CD4-positive, alpha-beta T cell treated with Interleukin-12 subunit alpha and Interleukin-12 subunit beta, for 1 hour (primary cell): Measurements from ENCODE around the gene TMEM106A.
"Not testable (repeated sequence)": the region's sequence is repeated elsewhere in the genome, so short reads cannot be mapped to it uniquely, and the experiment has no call there.

Experiments used
- DNase-seq: peaks from one replicate; pipeline ENCODE4 v3.0.0-alpha.2; 2020

TMEM106A gene

DNA sequence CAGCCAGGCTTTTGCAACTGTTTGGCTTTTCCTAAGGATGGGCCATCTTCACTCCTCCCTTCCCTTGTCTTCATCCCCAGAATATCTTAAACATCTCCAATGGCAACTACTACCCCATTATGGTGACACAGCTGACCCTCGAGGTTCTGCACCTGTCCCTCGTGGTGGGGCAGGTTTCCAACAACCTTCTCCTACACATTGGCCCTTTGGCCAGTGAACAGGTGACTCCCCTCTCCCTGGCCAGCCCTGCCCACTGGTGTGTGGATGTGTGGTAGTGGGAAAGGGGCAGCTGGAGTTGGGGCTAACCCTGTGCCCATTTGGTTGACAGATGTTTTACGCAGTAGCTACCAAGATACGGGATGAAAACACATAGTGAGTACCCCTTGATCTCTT is 4.7 kb downstream of the TMEM106A start:
- no peak for DNase-seq

DNA sequence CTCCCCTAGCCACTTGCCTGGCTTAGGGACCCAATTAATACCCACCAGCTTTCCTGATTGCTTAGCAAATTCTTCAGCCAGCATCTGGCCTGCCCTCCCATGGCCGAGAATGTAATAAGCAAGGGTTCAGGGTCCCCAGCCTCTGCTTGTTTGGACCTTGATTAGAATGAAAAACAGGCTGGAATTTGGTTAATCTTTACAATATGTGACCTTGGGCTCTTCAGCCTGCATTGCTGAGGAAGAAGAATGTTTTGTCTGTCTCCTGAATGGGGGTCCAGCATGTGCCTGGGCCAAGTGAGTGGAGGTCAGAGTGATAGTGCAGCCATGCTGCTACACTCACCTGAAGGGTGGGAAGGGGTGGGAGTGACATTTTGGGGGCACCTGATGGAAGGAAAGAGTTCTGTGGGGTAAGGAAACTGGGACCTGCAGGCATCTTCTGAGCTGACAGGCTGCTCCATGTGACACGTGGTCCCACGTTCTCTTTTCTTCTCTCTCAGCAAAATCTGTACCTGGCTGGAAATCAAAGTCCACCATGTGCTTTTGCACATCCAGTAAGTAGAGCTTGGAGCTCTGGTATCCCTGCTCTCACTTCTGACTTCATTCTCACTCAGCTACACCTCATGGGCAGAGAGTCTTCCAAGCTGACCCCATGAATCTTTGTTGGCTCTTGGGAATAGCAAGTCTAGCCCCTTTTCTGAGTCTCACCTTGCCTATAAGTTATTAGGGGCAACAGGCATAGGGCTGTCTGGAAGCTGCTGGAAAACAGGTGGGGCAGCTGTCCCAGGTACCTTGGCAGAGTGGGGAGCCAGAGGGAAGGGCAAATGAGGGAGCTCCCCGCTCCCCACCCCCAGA is 5.3 kb downstream of the TMEM106A start:
- DNase-seq, result no peak

DNA sequence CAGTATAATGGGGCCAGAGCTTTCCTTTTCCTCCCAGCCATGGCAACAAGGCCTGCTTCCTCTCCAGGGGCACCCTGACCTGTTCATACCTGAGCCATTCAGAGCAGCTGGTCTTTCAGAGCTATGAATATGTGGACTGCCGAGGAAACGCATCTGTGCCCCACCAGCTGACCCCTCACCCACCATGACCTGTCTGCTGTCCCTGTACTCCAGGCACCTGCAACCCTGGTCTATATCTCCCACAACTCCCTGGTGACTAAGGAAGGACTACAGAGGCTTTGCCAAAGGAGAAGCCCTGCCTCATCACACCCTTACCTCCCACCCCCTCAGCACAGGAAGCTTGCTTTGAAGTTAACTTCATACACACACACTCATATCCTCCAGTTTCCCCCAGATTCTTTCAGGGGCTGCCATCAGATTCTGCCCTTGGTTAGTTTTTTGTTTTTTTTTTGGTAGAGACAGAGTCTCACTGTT is 6.0 kb downstream of the TMEM106A start:
- DNase-seq, result no peak

DNA sequence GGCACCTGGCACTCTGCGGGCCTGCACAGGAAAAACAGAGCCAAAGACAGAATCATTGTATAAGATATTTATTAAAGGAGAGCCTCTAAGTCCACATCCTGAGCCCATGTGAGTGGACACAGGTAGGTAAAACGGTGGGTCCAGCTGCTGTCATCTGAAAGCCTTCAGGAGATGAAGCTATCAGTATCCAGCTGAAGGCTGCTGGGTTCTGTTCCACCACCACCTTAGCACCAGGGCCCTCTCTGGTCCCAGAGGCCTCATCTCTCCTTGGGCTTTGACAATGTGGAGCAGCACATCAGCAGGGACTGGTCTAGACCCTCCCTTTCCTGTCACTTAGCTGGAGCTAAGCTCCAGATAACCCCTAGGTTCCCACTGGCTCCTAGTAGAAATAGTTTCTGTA is 7.3 kb downstream of the TMEM106A start:
- no peak for DNase-seq

DNA sequence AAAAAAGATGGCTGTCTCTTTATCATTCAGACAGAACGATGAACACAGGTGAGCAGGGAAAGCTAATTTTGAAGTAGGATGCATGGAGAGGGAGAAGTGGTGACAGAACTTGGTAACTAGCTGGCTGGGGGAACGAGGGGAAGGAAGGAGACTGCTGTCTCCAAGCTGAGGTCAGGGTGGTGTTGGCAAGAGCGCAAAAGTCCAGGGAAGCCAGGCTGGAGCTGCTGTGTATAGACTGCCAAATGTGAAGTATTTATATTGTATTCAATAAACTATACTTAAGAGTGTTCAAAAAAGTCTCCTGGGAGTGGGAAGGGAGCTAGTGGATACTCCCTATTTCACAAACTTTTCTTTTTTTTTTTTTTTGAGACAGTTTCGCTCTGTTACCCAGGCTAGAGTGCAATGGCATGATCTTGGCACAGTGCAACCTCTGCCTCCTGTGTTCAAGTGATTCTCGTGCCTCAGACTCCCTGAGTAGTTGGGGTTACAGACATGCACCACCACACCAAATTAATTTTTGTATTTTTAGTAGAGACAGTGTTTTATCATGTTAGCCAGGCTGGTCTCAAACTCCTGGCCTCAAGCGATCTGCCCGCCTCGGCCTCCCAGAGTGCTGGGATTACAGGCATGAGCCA is 8.2 kb downstream of the TMEM106A start:
- no peak for DNase-seq

DNA sequence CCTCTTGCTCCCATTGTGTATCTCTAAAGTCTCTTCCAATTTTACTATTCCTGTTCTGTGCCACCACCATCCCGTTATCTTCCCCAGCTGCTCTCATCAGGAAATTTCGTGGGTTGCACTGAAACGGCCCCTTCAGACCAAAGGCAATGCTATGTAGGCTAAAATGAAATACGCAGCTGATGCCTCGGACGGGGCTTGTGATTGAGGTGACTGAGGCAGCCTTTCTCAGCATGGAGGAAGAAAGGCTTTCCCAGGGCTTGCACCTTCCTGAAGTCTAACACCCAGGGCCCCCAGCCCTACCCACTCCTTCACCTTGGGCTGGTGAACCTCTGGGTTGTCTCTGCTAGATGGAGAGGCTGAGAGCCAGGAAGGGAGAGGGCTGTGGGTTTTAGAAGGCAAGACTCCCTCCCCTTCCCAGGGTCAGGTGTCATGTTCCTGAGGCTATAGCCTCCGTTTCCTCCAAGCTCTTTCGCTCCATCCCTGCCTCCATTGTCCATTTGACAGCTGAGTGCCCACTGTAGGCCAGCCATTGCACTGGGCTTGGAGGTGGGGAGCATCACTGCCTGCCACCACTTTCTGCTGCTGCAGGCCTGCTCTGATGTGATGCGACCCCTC is 8.9 kb downstream of the TMEM106A start:
- DNase-seq, result no peak

DNA sequence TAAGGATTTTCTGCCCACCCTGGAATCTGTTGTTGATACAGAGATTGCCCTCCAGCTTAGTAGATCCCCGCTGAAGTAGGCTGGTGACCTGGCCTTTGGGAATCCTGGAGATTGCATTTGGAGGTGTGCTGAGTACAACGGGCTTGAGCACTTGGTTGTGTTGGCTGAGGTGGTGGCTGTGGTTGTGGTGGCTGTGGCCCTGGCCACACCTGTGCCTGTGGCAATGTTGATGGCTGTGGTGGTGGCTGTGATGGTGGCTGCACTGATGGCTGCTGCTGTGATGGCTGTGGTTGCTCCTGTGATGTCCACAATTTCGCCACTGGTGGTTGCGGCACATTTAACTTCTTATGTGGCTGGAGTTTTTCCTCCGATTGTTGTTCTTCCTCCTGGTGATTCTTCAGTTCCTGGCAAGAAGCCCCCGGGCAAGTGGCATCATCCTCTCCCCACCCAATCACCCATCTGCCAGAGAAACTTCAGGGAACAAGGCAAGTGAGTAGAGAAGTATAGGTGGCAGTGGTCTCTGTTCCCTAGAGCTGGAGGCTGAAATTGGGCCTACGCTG is 12.6 kb downstream of the TMEM106A start:
- no peak for DNase-seq

DNA sequence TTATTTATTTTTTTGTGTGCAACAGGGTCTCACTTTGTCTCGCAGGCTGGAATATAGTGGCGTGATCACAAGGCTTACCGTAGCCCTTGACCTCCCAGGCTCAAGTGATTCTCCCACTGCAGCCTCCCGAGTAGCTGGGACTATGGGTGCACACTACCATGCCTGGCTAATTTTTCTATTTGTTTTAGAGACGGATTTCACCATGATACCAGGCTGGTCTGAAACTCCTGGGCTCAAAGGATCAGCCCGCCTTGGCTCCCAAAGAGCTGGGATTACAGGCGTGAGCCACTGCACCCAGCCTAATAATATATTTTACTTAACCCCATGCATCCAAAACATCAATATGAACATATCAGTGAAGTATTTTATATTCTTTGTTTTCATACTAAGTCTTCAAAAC is 14.7 kb downstream of the TMEM106A start:
- no peak for DNase-seq

DNA sequence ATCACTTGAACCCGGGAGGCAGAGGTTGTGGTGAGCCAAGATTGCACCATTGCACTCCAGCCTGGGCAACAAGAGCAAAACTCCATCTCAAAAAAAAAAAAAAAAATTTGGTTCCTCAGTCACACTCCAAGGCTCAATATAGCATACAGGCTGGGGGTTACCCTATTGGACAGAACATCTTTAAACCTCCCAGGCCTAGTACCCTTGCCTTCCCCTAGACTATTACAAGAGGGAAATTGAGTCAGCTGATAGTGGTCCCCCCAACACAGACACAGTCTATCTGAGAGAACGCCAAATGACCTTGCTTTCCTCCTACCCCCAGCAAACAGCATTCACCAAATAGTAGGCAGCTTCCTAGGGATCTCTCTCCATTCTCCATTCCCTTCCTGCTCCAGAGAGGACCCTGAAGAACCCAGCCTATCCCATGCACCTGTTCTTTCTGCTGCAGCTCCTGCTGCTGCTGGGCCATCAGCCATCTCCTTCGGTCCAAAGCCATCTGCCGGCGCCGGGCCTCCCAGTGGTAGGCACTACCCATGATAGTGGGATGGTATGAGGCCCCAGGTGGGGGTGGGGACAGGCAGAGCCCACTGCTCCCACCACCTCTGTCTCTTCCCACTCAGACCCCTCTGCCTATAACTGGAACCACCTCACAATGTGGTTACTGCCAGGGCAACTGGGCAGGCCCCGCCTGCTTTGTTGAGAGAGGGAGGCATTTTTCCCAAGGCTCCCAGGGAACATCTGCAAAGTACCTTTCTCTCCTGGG is 16.5 kb downstream of the TMEM106A start, which contains the start of gene CCDC200:
Gene CCDC200, minus strand, starts transcription at position 604 of the 763 bp plus-strand sequence. Its CDS starts 69 bp downstream, at position 535.
- DNase-seq, result not testable (repeated sequence)

DNA sequence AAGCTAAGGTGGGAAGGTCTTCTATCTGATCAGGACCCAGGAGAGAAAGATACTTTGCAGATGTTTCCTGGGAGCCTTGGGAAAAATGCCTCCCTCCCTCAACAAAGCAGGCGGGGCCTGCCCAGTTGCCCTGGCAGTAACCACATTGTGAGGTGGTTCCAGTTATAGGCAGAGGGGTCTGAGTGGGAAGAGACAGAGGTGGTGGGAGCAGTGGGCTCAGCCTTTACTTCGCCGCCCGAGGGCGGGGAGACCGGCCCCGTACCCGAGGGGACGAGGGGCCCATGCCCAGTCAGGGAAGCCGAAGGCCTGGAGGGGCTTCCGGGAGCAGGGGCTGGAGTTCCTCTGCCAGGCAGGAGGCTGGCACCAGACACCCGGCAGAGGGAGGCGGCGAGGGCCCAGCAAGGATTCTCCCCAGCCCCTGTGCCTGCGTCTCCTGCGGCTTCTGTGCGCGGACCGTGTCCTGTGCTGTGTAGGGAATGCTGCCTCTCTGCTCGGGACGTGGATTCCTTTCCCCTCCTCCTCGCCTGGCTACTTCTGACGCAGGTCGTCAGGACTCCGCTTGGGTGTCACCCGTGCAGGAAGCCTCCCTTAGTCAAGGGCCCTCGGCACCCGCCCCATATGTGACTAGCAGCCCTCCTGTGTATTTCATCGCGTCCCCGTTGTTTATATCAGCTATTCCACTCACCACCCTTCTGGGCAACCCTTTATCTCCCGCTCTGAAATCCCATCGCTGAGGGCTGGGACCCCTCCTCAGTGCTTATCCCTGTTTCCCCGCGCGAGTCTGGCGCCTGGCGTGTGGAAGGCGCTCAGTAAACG is 19.7 kb downstream of the TMEM106A start:
- DNase-seq, result not testable (repeated sequence)

DNA sequence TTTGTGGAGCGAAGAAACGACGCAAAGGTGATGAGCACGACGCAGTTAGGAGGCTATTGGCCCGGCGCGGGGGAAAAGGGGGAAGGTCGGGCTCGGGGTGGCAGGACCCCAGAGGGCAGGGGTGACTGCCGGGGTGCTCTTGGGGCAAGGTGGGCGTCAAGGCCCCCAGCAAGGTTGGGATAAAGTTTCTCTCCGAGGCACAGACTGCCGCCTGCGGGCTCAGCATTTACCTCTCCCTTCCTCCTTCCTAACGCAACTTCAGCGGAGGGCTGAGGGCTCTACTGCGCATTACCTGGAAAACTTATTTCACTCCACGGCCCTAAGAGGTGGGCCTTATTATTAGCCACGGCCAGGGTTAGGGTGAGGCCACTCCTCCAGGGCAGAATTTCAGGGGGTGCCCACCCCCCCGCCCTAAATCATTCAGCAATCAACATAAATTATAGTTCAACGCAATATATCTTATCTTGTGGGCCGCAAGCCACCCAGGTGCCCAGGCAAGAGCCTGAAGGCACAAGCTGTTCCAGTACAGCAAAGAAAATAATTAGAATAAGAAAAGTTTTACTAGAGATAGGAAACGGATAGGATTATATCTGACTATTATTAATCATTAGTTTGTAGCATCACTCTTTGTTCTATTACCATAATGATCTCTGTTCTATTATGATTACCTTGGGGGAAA is 20.5 kb downstream of the TMEM106A start:
- not testable (repeated sequence) for DNase-seq

DNA sequence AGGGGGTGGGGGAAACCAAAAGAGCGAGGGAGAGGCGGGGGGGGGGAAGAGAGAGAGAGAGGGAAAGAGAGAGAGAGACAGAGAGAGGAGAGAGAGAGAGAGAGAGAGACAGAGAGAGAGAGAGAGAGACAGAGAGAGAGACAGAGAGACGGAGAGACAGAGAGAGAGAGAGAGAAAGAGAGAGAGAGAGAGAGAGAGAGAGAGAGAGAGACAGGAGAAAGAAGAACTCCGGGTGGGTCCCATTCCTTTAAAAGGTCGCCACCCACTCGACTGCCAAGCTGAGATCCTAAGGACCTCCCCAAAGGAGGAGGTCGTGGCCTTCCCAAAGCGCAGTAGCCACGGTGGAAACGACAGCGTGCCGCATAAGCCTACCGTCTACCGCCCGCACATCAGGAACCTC is 21.6 kb downstream of the TMEM106A start:
- DNase-seq, result not testable (repeated sequence)

DNA sequence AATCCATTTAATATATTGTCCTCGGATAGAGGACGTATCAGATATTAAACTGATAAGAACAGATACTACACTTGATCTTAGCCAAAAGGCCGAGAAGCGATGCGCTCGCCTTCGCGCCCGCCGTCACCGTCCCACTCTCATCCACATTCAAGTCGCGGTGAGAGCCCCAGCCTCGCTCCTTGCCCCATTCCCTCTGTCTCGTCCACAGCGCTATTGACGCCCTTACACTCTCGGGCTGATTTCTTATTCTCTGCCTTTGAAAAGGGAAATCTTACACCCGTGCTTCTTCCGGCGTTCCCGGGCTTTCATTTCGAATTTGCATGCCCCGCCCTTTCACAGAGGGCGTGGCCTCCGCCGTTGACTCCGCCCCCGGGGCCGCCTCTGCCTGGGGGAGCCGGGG is 22.2 kb downstream of the TMEM106A start, which contains the start of gene RNU2-1:
Gene RNU2-1, minus strand, starts transcription at position 101 of the 400 bp plus-strand sequence.
- not testable (repeated sequence) for DNase-seq

DNA sequence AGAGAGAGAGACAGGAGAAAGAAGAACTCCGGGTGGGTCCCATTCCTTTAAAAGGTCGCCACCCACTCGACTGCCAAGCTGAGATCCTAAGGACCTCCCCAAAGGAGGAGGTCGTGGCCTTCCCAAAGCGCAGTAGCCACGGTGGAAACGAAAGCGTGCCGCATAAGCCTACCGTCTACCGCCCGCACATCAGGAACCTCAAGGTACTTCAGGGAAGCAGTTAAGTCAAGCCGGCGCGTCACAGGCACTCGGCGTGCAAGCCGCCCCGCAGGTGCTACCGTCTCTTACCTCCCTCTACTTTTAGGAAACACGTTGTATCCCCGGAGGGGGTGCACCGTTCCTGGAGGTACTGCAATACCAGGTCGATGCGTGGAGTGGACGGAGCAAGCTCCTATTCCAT is 27.9 kb downstream of the TMEM106A start:
- not testable (repeated sequence) for DNase-seq

DNA sequence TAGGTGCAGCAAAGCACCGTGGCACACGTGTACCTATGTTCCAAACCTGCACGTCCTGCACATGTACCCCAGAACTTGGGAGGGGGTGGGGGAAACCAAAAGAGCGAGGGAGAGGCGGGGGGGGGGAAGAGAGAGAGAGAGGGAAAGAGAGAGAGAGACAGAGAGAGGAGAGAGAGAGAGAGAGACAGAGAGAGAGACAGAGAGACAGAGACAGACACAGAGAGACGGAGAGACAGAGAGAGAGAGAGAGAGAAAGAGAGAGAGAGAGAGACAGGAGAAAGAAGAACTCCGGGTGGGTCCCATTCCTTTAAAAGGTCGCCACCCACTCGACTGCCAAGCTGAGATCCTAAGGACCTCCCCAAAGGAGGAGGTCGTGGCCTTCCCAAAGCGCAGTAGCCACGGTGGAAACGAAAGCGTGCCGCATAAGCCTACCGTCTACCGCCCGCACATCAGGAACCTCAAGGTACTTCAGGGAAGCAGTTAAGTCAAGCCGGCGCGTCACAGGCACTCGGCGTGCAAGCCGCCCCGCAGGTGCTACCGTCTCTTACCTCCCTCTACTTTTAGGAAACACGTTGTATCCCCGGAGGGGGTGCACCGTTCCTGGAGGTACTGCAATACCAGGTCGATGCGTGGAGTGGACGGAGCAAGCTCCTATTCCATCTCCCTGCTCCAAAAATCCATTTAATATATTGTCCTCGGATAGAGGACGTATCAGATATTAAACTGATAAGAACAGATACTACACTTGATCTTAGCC is 29.1 kb downstream of the TMEM106A start:
- not testable (repeated sequence) for DNase-seq

DNA sequence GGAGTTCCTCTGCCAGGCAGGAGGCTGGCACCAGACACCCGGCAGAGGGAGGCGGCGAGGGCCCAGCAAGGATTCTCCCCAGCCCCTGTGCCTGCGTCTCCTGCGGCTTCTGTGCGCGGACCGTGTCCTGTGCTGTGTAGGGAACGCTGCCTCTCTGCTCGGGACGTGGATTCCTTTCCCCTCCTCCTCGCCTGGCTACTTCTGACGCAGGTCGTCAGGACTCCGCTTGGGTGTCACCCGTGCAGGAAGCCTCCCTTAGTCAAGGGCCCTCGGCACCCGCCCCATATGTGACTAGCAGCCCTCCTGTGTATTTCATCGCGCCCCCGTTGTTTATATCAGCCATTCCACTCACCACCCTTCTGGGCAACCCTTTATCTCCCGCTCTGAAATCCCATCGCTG is 34.8 kb downstream of the TMEM106A start:
- not testable (repeated sequence) for DNase-seq
